ENCODE results near the gene TIMP3.

TIMP3 gene

DNA sequence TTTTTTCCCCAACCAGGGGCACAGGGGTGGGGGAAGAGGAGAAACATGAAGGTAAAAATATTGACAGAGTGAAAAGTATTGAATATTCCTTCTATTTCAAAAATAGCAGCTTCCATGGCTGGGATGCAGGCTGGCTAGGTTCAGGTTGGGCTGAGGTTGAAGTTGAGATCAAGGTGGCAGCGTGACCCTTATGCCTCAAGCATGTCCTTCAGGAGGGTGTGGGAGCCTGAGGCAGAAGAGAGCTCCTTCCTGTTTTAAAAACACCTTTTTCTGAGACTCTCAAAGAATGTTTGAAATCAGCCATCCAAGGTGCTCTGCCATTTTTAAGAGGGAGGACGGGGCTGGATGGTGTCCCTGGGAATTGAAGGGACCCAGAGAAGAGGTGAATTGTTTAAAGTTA, 29.5 kb downstream of the TIMP3 start:
- DNase-seq = no peak

DNA sequence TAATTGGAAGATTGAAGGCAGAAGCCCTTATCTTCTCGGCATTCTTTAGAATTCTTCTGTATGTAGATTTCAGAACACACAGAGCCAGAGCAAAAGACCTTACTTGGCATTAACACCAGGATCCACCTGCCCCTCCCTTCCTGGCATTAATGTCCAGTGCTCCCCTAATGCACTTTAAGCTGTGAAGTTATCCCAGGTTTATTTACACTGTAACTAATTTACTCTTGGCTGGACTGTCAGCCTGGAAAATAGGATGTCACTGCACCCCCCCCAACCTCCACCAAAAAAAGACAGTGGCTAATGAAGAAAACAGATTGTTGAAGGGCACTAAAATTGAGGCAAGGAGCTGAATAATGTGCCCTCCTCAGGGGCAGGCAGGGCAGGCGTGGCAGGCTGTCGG, 30.1 kb downstream of the TIMP3 start:
- DNase-seq = no peak

DNA sequence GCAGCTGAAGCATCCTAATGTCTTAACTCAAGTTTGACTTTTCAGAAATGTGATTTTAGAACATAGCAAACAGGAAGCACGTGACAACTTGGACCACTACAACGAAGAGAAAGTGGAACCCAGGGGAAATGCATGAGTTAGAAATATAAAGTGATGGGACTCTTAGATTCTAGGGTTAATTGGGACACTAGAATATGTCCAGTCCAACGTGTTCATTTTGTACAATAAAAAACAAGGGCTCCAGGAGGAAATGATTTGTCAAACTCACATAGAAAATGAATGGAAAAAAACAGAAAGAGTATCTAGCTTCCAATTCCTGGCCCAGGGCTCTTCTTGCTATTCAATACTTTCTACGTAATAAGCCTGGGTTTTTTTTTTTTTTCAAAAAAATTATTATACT, 30.7 kb downstream of the TIMP3 start:
- no peak for DNase-seq

DNA sequence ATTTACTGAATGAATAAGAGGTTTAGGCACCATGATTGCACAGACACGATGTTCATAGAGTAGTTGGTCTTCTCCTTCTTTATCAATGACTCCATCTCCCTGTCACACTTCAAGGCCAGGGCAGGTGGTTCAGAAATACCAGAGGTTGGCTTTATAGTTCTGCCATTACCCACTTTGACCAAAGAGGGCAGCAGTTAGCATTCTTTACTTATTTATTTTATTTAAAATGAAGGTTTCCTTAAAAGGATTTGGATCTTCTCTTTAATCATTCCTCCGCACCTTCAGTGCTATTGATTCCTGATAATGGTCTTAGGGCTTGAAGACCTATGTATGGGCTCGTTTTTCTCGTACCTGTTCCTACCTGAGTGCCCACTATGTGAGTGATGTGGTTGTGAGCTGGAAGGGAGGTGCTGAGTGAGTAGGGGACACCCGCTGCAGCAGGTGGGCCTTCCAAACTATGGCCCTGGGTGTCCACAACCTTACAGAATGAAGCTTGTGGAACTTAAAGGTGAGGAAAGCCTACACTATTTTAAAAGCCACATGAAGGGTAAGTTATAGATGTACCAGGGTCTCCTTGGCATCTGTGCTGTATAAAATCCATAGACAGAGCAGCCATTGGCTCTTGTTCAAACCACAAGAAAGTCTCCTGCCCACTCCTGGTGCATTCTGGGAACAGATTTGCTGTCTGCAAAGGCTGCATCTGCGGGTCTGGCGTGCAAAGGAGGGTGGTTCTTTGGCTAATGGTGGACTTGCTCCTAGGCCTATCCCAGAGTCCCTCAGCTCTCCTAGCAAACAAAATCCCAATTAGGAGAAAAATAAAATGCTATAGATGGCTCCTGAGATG, 35.0 kb downstream of the TIMP3 start:
- DNase-seq = no peak

DNA sequence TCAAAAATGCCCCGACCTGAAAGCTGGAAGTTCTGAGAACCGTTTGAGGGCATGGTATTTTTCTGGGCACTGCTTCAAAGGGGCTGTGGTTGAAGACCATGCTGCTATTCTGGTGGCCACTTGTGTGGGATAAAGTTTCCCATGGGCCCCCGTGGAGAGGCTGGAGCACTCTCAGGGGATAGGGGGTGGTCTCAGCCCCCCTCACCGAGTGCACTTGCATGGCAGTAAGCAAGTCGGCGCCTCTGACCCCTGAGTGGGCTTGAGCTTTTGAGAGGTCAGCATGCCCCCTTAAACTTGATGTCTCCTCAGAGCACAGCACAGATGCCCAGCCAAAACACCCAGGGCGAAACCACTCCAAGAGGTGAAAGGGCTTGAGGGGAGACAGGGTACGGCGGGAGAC, 35.6 kb downstream of the TIMP3 start:
- DNase-seq = no peak

DNA sequence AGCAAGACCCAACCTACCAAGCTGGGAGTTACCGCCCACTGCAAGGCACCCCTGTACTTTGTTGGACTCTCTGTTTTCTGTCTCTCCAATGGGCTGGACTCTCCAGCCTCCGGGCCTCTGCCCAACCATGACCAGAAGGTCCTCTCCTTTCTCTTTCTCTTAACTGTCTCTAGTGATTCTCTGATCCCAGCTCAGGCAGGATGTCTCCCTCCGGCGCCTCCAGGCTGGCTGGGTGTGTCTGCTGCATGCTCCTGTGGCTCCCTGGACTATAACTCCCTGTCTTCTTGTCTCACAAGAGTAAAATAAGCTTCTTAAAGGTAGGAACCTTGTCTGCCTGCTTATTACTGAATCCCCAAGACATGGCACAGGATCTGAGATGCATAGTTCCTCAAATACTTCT, 36.3 kb downstream of the TIMP3 start:
- no peak for DNase-seq

DNA sequence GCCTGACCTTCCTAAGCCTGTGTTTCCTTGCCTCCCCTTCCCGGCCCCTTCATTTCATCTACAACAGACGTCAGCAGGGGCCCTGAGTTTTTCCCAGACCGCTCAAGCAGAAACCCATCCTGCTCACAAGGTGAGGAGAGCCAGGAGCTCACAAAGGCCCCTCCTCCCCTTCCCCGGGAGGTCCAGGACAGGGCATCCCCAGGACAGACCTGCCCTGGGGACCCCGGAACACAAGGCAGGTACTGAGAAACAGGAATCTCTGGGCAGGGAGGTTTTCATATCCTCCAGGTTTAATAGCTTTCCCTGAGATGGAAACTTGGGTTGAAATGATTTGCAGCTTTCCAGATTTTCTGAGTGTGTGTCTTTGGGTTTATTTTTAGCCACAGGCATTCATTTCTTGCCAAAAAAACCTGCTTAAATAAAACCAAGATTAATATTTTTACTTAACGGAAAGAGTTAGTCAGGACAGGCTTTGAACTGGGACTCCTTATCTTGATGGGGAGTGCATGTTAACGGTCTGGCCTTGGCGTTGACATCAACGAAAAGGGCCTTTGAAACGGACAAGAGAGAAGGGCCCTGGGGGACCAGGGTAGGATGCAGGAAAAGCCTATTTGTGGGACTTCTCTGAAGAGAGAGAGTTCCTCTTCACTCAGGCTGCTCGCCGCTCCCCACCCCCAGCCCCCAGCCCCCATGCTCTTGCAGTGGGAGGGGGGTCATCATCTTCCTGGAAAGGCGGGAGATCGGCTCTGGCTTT, 38.5 kb downstream of the TIMP3 start:
- DNase-seq = no peak

DNA sequence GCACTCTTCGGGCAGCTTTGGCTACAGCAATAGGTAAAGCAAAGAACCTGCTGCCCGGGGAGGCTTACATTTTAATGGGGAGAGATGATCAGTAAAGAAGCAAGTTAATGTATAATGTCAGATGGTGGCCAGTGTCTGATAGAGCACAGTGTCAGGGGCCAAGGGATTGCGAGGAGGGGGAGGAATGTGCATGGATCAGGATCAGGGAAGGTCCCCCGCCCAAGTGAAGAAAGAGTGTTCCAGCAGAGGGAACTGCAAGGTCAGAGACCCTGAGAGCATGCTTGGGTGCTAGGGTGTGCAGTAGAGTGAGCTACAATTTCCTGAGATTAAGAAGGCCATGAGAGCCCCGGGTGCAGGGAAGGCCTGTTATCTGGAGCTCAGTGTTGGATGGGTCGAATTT, 39.7 kb downstream of the TIMP3 start:
- no peak for DNase-seq

DNA sequence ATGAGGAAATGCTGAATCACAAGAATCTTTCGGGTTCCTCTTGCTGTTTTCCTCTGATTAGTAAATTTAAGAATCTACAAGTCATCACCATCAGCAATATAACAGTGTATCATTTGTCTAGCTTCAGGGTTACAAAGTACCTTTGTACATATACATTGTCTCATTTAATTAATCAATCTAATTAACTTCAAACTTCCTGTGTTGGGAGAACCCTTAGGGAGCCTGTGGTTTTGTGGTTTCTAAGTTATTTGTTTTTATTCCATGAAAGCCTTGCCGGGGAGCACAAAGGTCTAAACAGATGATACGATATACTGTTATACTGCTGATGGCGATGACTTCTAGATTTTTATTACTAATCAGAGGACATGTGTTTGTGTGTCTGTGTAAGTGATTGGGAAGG, 41.0 kb downstream of the TIMP3 start:
- no peak for DNase-seq

DNA sequence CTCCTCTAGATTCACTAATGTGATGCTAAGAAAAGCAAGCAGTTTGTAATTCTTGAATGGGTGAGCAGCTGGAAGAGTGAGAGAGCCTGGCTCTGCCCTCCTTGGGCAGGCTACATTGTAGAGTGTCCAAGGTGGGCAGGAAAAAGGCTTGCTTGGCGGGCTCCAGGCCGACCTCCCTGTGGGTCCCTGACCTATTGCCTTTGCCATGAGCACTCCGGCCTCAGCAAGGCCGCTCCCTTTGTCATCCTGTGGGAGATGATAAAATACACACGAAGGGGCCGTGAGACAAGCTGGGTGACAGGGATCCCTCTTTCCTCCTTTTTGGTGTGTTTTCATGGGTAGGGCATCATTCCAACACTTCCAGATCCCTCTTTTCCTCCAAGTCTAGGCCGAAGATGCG, 41.8 kb downstream of the TIMP3 start:
- DNase-seq = no peak

DNA sequence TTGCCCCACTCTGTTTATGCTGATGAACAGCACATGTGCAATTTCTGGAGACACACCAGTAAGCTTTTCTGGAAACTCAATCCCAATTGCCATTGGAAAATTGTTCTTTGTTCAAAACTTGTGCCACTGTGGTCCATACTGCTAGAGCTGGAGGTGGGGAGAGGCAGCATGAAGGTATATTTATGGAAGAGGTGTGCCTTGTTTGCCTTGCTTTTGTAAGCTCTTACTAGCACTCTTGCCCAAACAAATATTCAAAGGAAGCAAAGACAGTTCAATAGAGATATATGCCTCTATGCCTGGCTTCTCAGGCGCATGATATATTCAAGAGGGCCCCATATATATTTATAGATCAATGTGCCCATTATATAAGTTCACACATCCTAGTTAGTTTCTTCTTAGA, 42.7 kb downstream of the TIMP3 start:
- DNase-seq = no peak

DNA sequence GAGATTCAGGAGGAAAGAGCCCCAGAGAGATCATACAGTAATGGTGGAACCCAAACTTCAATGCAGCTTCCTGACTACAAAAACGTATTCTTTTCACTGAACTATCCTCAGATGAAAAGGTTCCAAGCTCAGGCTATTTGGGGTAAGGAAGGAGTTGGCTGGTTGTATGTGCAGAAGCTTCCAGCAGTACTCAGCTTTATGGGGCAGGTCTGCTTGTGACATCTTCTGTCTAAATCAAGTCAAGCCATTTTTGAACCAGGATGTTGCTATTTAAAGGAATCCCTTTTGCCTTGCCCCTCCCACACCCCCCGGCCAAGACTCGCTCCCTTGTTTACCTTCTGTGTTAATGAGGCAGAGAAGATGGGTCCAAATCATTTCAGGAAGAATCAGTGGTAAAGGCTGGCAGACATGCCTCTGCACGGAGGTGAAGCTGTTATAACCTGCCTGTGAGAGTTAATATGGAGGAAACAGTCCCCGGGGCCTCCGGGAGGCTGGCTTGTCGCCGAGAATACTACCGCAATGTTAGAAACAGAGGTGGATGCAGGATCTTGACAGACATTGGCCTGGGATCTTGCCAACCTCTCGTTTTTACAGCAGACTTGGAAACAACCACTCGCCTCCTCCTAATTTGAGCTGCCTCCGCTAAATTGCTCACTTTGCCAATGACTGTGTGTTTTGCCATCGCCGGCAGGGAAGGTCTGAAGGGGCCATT, 45.4 kb downstream of the TIMP3 start:
- no peak for DNase-seq

DNA sequence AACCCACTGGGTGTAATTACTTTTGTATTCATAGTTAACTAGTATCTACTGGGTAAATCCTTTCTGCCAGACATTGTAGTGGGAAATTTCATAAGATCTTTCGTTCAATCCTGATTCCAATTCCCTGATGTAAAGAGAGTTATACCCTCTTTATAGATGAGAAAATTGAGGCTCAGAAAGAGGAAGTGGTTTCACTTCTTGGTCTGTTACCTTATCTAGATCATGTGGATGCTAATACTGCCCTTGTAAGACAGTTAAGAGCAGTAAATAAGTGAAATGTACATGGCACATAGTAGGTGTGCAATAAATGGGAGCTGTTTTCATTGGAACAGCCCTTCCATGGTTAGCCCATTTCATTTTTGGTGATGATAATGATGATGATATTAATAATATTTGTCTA, 46.7 kb downstream of the TIMP3 start:
- DNase-seq = no peak

DNA sequence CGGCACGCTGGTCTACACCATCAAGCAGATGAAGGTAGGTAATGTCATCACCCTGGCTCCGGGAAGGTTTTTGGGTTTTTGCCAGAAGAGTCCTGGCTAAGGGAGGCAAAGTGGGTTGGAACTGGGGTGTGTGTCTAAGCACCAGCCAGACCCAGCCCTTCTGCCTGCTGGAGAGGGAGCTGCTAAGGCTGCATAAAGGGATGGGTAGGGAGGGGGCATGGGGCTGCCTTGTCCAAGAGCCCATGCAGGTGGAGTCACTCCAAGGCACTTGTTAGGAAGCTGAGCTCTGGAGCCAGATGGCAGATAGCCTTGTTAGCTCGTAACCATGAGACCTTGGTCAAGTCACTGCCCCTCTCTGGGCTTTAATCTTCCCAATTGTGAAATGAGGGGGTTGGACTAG, 48.0 kb downstream of the TIMP3 start:
- DNase-seq = no peak

DNA sequence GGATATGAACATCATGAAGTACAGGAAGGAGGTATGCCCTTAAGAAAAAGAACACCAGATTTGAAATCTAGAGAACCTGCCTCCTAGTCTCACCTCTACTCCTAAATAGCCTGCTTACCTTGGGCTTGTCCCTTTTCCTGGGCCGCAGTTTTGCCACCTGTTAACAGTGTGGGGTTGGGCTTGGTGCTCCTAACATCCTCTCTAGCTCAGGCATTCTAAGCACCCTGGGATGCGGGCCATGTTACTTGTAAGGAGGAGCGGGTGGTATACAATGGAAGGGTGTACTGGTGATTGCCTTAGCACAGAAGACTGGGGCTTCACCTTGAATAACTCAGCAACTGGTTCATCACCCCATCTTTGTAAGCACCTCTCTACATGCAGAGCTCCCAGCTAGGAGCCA, 48.7 kb downstream of the TIMP3 start:
- no peak for DNase-seq

DNA sequence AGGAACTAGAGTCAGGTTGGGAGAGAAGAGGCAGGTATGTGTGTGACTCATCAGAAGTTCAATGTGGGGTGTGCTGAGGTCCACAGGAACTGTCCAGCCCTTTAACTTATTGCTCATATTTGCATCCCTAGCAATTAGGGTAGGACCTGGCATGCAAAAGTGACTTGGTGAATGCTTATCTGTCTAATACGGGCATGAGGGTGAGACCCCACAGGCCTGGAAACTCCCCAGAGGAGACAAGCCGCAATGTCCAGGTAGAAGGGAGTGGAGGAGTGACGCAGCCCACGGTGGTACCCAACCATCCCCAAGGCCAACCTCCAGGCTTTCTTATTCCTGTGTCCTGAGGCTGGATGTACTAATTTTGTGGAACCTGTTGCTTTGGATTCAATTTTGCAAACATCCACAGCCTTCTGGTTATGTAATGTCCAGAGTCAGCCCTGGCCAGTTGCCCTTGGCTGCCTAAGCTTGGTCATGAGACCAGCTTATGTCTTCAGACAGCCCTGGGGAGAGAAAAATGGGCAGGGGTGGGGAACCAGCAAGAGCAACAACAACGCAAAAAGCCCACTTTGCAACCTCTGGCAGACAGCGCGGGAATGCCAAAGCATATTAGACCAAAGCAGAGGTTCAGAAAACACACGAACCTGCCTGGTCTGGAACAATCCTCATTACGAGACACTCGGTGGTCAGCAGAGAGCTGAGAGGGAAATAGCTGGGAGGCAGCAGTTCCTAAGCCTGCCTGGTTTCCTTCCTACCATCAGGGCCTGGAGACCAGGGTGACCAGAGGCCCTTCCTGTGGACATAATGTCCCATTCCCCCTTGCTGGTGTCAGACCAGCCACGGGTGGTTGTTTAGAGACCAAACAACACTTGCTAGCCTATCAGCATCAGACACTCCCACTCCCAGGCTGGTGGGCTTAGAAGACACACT, 49.3 kb downstream of the TIMP3 start:
- DNase-seq = no peak

DNA sequence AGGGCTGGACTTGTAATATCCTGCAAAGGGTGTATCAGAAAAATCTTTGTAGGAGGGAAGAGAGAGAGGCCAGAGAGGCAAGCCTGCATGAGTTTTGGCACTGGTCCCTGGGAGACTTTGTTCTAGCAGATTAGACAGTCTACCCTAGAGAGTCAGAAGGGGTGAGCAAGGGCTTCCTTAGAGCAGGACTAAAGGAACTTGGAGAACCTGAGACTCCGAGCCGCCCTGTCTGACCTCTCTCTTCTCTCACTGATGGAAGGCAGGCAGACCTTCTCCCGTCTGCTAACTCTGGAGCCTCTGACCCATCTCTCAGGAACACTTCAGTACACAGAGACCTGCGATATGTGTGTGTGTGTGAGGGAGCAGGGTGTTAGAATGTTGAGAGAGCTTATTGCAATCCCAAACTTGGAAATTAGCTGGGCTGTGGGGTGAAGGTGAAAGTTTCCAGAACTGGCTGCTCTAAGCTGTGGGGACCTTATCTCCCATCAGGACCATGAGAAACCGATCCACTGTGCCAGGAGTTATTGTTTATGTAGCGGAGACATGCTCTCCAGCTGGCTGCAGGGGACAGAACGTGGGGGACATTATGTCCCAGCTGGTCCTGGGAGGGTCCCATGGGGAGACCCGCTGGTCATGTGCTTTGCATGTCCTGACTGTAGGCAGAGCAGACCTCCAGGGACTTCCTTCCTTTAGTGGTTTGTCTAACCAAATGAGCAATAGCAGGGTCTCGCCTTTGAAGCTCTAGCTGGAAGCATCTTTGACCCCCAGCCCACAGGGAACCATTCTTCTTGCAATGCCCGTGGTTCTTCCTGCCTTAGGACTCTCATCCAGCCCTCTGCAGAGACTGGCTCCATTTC, 51.1 kb downstream of the TIMP3 start:
- no peak for DNase-seq

DNA sequence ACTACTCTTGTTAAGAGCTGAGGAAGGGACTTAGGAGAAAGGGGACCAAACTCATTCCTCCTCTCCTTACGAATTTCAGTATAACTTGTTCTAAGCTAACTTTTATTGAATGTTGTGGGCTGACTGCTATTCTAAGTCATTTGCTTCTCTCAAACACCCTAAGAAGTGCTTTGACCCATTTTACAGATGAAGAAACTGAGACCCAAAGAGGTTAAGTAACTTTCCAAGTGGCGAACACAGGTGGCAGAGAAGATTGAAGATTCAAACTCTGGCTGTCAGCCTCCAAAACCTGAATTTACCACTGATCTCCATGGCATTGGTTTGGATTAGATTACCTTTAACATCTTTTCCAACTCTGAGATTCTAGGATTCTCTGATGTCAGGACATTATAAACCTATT, 52.2 kb downstream of the TIMP3 start:
- DNase-seq = no peak

DNA sequence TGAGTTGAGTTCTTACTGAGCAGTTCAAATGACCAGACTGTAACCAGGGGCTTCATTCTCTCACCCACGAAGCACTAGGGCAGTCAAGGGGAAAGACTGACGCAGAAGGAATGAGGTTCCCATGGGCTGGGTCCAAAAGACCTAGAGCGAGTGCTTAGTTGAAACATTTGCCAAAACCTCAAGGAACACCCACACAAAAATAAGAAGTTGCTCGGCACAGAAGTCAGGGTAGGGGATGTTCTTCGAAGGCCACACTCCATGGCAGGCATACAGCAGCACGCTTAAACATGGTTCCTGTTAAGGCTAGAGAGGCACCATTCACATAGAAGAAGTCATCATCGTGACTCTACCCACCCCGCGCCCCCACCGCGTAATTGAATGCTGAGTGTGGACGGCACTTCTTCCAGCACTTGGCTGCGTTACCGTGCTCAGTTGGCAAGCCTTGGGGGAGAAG, 52.9 kb downstream of the TIMP3 start:
- no peak for DNase-seq

DNA sequence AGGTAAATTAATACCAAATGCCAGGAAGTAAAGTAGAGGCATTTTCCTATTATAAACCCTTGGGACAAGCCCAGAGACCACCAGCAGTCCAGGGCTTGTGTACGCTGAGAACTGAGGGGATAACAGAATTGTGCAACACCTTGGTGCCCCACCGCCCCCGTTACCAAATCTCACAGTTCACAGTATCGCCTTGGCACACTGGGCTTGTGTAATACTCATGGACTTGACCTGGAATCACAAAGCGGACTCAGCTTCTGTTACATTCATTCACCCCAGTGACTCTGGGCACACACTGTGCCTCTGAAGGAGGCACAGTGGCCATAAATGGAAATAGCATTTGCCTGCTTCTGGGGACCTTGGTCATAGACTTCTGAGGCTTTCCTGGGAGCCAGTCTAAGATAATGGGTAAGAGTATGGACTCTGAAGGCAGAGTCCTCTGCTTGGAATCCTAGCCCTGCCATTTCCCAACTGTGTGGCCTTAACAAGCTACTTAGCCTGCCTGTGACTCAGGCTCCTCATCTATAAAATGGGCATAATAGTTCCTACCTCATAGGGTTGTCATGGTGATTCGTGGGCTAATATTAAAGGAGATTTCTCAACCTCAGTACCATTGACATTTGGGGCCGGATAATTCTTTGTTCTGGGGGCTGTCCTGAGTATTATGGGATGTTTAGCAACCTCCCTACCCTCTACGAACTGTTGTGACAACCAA, 53.7 kb downstream of the TIMP3 start:
- DNase-seq = no peak

DNA sequence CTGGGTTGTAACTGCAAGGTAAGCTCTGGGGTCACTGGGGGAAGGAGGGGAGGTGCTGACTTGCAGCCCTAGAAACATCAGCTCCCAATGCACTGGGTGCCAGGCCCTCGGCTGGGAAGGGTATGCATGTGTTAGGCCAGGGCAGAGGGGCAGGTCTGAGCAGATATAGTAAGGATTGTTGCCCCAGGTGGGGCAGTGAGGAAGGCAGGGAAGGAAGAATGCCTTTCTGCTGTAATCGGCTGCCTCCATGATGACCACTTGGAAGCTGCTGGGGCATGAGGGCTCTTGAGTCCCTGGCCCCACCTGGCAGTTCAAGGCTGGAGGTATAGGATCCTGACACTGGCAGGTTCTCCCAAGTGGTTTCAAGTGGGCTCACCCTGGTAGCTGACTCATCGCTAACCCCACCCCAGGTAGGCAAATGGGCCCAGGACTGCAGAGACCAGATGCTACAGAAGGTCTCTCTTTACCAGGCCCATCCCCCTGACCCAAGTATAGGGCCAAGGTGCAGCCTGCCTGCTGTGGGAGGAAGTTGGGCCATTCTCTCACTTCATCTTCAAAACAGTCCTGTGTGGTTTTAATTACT, 56.7 kb downstream of the TIMP3 start:
- no peak for DNase-seq
